ENCODE data around the gene RPS17. TPM values are rescaled to one million over a fixed set of nuclear protein-coding genes. Genes with fewer than 3 reads are reported as not detected.
"Not testable (repeated sequence)": the region's sequence is repeated elsewhere in the genome, so short reads cannot be mapped to it uniquely, and the experiment has no call there.

The RPS17 gene
- total and polyA plus RNA-seq, 2 donors from 2014 or later, result 1,125 to 2,465 TPM

DNA sequence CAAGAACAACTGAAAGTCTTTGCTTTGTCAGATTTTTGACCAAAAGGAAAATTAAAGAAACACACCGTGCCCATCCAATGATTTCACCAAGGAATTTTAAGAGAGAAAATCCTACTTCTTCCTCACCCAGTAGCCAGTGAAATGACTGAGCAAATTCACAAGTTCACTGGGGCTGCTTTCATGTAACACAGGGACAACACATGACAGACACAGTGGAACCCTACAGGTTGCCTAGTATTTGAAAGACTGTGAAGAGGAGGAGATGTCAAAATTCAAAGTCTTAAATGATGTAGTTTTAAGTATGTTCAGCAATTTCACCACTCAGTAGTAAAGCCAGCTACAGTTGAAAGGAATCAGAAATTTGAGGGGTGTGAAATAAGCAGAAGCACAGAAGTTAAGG, 33.2 kb downstream of the RPS17 start:
- H3K9me3 ChIP-seq (ENCODE audit: control insufficient read depth in 2 of 3, insufficient read depth in 1 of 3, low read length in 3 of 3); DNase-seq; H3K27me3 ChIP-seq (ENCODE audit: control insufficient read depth, insufficient read depth, low read length); H3K9ac ChIP-seq (ENCODE audit: low read length in 3 of 3); H3K4me3 ChIP-seq (ENCODE audit: low read length in 3 of 3); H3K4me1 ChIP-seq (ENCODE audit: control insufficient read depth in 2 of 3, insufficient read depth in 2 of 3, low read depth in 1 of 3, low read length in 3 of 3); intact Hi-C loops (cut with DNase I); FAIRE-seq; H3K36me3 ChIP-seq (ENCODE audit: control insufficient read depth in 2 of 3, insufficient read depth in 3 of 3, low read length in 3 of 3); H3K27ac ChIP-seq (ENCODE audit: low read depth in 2 of 2, low read length in 2 of 2): not testable (repeated sequence)

DNA sequence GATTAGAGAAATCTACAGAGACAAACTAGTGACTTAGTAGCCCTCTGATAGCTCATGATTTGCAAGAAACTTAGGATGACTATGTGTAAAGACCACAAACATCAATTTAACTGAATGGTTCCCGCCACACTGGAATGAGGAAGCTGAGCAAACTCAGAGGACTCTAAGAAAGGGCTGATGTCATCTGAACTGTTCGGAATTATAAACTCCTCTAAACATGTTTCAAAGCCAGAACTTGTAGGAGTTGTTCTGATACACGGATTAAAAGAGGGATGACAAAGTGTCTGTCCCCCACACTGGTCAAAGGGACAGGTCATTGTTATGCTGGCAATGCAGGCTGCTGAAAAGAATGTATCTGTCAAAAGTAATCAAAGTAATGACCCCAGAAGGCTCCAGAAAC, 34.4 kb downstream of the RPS17 start:
- H3K36me3 ChIP-seq (ENCODE audit: control insufficient read depth in 2 of 3, insufficient read depth in 3 of 3, low read length in 3 of 3); DNase-seq; H3K9ac ChIP-seq (ENCODE audit: low read length in 3 of 3); H3K4me1 ChIP-seq (ENCODE audit: control insufficient read depth in 2 of 3, insufficient read depth in 2 of 3, low read depth in 1 of 3, low read length in 3 of 3); intact Hi-C loops (cut with DNase I); H3K27me3 ChIP-seq (ENCODE audit: control insufficient read depth, insufficient read depth, low read length); H3K27ac ChIP-seq (ENCODE audit: low read depth in 2 of 2, low read length in 2 of 2); H3K4me3 ChIP-seq (ENCODE audit: low read length in 3 of 3); FAIRE-seq; H3K9me3 ChIP-seq (ENCODE audit: control insufficient read depth in 2 of 3, insufficient read depth in 1 of 3, low read length in 3 of 3): not testable (repeated sequence)

DNA sequence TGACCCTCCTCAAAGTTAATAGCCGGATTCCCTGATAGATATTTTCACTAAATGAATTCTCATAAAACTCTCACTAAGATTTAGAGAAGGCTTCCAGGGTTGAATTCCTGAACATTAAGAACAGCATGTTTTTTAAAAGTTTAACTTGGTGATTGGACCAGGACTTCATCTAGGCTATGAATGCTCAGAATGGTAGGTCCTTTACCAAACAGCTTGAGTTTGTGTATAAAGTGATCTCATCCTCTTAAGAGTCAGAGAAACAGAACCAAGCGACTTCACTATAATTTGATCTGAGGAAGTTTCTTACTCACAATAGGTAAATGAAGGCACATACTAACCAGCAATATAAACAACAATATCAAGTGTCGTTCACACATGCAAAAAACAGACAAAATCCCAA, 36.2 kb downstream of the RPS17 start:
- H3K36me3 ChIP-seq (ENCODE audit: control insufficient read depth in 2 of 3, insufficient read depth in 3 of 3, low read length in 3 of 3); intact Hi-C loops (cut with DNase I); DNase-seq; FAIRE-seq; H3K27ac ChIP-seq (ENCODE audit: low read depth in 2 of 2, low read length in 2 of 2); H3K4me3 ChIP-seq (ENCODE audit: low read length in 3 of 3); H3K9ac ChIP-seq (ENCODE audit: low read length in 3 of 3); H3K9me3 ChIP-seq (ENCODE audit: control insufficient read depth in 2 of 3, insufficient read depth in 1 of 3, low read length in 3 of 3); H3K27me3 ChIP-seq (ENCODE audit: control insufficient read depth, insufficient read depth, low read length); H3K4me1 ChIP-seq (ENCODE audit: control insufficient read depth in 2 of 3, insufficient read depth in 2 of 3, low read depth in 1 of 3, low read length in 3 of 3): not testable (repeated sequence)

DNA sequence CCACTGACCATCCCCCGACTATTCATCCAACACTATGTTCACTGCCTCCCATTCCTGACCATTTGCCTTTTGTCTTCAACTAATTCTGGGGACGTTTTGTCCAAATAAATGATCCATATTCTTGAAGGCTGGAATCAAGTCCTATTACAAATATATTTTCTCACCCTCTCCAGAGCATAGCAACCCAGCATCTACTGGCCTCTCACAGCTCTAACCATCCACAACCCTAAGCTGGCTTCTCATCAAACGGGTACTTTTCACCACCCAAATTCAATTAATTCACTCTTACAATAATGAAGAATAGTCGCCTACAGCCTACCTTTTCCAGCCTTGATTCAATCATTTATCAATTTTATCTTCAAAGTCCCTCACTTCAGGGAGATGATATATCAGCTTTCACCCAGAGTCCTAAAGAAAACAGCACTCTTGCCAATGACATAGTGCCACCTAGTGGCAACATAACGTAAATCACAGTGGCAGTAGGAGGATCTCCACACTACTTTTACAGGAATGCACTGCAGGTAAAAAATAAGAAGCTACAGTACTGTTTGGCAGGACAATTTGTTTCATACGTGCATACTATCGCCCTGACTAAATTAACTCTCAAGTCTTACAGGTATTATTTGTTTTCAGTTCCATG, 37.4 kb downstream of the RPS17 start:
- FAIRE-seq; DNase-seq; H3K27me3 ChIP-seq (ENCODE audit: control insufficient read depth, insufficient read depth, low read length); H3K9me3 ChIP-seq (ENCODE audit: control insufficient read depth in 2 of 3, insufficient read depth in 1 of 3, low read length in 3 of 3); H3K9ac ChIP-seq (ENCODE audit: low read length in 3 of 3); H3K36me3 ChIP-seq (ENCODE audit: control insufficient read depth in 2 of 3, insufficient read depth in 3 of 3, low read length in 3 of 3); H3K27ac ChIP-seq (ENCODE audit: low read depth in 2 of 2, low read length in 2 of 2); H3K4me1 ChIP-seq (ENCODE audit: control insufficient read depth in 2 of 3, insufficient read depth in 2 of 3, low read depth in 1 of 3, low read length in 3 of 3); H3K4me3 ChIP-seq (ENCODE audit: low read length in 3 of 3); intact Hi-C loops (cut with DNase I): not testable (repeated sequence)

DNA sequence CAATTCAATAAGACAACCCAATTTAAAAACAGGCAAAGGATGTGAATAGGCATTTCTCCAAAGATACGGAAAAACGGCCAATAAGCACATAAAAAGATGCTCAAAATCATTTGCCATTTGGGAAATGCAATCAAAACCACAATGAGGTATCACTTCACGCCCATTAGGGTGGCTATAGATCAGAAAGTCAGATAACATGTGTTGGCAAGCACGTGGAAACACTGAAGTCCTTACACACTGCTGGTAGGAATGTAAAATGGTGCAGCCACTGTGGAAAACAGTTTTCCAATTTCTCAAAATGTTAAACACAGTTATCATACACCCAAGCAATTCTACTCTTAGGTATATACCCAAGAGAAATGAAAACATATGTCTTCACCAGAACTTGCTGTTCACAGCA, 39.5 kb downstream of the RPS17 start:
- H3K4me1 ChIP-seq (ENCODE audit: control insufficient read depth in 2 of 3, insufficient read depth in 2 of 3, low read depth in 1 of 3, low read length in 3 of 3); H3K9ac ChIP-seq (ENCODE audit: low read length in 3 of 3); H3K4me3 ChIP-seq (ENCODE audit: low read length in 3 of 3); H3K36me3 ChIP-seq (ENCODE audit: control insufficient read depth in 2 of 3, insufficient read depth in 3 of 3, low read length in 3 of 3); FAIRE-seq; H3K27me3 ChIP-seq (ENCODE audit: control insufficient read depth, insufficient read depth, low read length); H3K27ac ChIP-seq (ENCODE audit: low read depth in 2 of 2, low read length in 2 of 2); DNase-seq; intact Hi-C loops (cut with DNase I); H3K9me3 ChIP-seq (ENCODE audit: control insufficient read depth in 2 of 3, insufficient read depth in 1 of 3, low read length in 3 of 3): not testable (repeated sequence)

DNA sequence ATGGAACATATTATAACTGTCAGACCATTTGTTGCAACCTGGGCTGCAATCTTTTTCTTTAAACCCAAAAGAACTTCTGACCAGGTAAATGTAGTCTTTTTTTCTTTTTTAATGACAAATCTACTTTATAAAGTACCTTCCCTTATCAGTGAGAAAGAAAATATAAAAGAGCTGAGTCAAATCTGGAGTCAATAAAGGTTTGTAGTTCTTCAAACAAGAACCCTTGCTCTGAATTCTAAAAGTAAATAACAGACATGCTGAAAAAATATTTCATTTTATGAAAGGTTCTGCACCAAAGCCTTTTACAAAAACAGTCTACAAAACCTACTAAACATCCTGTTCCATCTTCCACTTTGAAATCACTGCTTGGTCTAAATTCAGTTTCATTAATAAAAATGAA, 42.3 kb downstream of the RPS17 start:
- H3K27me3 ChIP-seq (ENCODE audit: control insufficient read depth, insufficient read depth, low read length); intact Hi-C loops (cut with DNase I); H3K27ac ChIP-seq (ENCODE audit: low read depth in 2 of 2, low read length in 2 of 2); H3K9ac ChIP-seq (ENCODE audit: low read length in 3 of 3); H3K4me3 ChIP-seq (ENCODE audit: low read length in 3 of 3); FAIRE-seq; DNase-seq; H3K36me3 ChIP-seq (ENCODE audit: control insufficient read depth in 2 of 3, insufficient read depth in 3 of 3, low read length in 3 of 3); H3K4me1 ChIP-seq (ENCODE audit: control insufficient read depth in 2 of 3, insufficient read depth in 2 of 3, low read depth in 1 of 3, low read length in 3 of 3); H3K9me3 ChIP-seq (ENCODE audit: control insufficient read depth in 2 of 3, insufficient read depth in 1 of 3, low read length in 3 of 3): not testable (repeated sequence)

DNA sequence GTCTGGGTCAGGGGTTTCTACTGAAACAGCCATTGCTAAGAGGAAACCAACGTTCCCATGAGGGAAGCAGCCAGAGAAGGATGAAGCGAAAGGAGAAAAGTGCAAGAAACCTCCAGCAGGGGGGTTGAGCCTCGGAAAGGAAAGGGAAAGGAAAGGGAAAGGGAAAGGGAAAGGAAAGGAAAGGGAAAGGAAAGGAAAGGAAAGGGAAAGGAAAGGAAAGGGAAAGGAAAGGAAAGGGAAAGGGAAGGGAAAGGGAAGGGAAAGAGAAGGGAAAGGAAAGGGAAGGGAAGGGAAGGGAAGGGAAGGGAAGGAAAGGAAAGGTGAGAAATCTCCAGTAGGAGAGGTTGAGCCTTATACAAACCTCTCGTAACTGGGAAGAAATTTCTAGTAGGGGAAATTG, 52.0 kb downstream of the RPS17 start:
- H3K9me3 ChIP-seq (ENCODE audit: control insufficient read depth in 2 of 3, insufficient read depth in 1 of 3, low read length in 3 of 3); H3K27me3 ChIP-seq (ENCODE audit: control insufficient read depth, insufficient read depth, low read length); H3K4me1 ChIP-seq (ENCODE audit: control insufficient read depth in 2 of 3, insufficient read depth in 2 of 3, low read depth in 1 of 3, low read length in 3 of 3); H3K4me3 ChIP-seq (ENCODE audit: low read length in 3 of 3); intact Hi-C loops (cut with DNase I); H3K9ac ChIP-seq (ENCODE audit: low read length in 3 of 3); H3K36me3 ChIP-seq (ENCODE audit: control insufficient read depth in 2 of 3, insufficient read depth in 3 of 3, low read length in 3 of 3); DNase-seq; FAIRE-seq; H3K27ac ChIP-seq (ENCODE audit: low read depth in 2 of 2, low read length in 2 of 2): not testable (repeated sequence)

DNA sequence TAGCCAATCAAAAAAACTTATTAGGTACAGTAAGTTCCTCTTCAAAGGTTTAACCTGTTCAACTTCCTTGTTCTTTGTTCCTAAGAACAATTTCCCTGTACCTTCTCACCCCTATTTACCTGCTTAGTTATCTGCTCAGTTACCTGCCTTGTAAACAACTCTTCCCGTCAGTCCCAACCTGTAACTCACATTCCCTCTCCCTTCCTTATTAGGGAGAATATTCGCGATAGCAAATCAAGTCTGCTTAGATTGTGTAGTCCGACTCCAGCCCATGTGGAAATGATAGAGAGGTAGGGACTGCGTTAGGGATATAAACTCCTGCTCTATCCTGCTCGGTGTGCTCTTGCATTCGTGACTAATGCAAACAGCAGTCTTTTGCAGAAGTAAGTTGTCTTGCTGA, 53.2 kb downstream of the RPS17 start:
- H3K9me3 ChIP-seq (ENCODE audit: control insufficient read depth in 2 of 3, insufficient read depth in 1 of 3, low read length in 3 of 3); H3K4me3 ChIP-seq (ENCODE audit: low read length in 3 of 3); H3K36me3 ChIP-seq (ENCODE audit: control insufficient read depth in 2 of 3, insufficient read depth in 3 of 3, low read length in 3 of 3); intact Hi-C loops (cut with DNase I); DNase-seq; H3K4me1 ChIP-seq (ENCODE audit: control insufficient read depth in 2 of 3, insufficient read depth in 2 of 3, low read depth in 1 of 3, low read length in 3 of 3); H3K9ac ChIP-seq (ENCODE audit: low read length in 3 of 3); H3K27me3 ChIP-seq (ENCODE audit: control insufficient read depth, insufficient read depth, low read length); FAIRE-seq; H3K27ac ChIP-seq (ENCODE audit: low read depth in 2 of 2, low read length in 2 of 2): not testable (repeated sequence)

Measured in kidney (tissue), 11 donors.